ENCODE results near the gene HDLBP. TPM values are rescaled to one million over a fixed set of nuclear protein-coding genes. Genes with fewer than 3 reads are reported as not detected.

The HDLBP gene
- total RNA-seq, 6 donors from 2014 or later: 339 to 691 (median 487) TPM

DNA sequence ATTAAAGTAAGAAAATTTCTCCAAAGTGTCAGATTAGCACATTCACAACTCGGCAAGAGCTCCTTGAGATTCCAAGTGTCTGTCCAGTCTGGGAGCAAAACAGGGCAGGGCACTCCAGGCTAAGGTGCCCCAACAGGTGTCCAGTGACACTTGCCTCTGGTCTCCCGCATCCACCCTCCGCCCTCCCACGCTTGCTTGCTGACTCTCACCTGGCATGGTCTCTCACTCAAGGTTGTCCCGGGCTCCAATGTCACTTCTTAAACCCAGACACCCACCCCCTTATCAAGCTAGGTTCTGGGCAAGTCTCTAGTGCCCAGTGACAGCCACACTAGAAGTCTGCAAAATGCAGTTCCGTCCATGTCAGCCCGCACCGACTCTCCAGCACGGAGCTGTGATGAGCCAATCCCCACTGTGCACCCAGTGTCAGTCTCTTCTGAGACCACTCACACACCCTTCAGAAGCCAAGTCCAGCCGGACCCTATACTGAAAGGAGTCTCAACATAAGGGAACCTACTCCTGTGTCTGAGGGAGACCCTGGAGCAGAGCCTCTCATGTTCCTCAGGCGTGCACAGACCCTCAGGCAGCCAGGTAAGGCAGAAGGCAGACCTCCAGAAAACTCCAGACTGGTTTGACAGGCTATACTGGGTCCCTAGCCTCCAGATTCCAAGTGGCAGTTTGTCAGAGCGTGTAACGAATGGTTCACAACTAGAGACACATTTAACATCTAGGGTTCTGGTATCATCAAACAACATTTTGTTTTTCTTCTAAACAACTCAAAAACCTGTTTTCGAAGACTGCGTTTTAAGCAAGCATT, 45.6 kb downstream of the HDLBP start:
- Histone ChIP-seq H3K4me1 (peaks cover 26 to 46% (median 32%) of the 10 kb centered on the region in 4 donors), H3K27me3 (no peaks in the 10 kb centered on the region), H3K36me3 (peaks cover 5 to 38% (median 30%) of the 10 kb centered on the region in 4 donors), H3K9me3 (no peaks in the 10 kb centered on the region), H3K4me3 (peak overlapping the region in 1 of 4 donors; percentile 93), H3K27ac (peak overlapping the region in 1 of 4 donors; percentile 31)
- no peak for TF ChIP-seq POLR2AphosphoS5 (IDR thresholded peaks at IDR 0.05)
- TF ChIP-seq EP300 (IDR thresholded peaks at IDR 0.05): no peak
- TF ChIP-seq POLR2A (IDR thresholded peaks at IDR 0.05): no peak
- TF ChIP-seq CTCF (IDR thresholded peaks at IDR 0.05): no peak
- DNase-seq: peak in 1 of 2 donors; percentile 75
- peak in 1 of 2 donors; percentile 47 for ATAC-seq (ENCODE audit: low FRiP score in 2 of 2)
- 73% methylated on average over 15 of the region's 15 CpGs for WGBS, 2 donors

DNA sequence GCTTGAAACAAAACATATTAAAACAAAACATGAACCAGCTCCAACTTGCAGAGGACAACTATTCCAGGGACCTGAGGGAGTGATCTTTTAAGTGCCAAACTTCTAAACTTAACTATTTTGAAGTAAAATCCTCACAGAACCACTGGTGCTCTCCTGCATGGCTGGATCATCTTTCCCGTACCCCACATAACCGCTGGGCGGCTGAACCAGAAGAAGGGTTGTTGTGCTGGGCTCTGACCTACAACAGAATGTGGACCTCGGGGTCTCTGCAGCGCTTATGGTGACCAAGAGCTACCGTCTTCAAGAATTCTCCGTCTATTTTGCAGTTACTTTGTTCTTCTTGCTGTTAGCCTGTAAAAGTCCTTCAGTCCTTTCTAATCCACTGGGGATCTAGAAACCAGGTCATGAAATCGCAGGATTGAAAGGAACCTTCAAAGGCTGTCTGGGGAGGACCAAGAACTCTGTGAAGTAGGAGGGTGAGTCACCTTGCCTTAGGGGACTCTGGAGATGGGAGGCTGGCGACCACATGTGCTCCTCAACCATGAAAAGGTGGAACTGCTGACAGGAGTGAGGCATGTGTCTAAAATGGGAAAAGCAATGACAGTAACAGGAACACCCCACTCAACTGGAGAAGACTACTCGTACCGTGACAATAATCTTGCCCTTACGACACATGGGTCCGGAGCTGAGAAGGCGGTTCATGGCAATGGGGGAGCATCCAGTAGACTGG, 46.6 kb downstream of the HDLBP start:
- Histone ChIP-seq H3K36me3 (peaks cover 9 to 48% (median 39%) of the 10 kb centered on the region in 4 donors), H3K27ac (no peak overlapping the region), H3K27me3 (no peaks in the 10 kb centered on the region), H3K4me1 (peaks cover 24 to 41% (median 32%) of the 10 kb centered on the region in 4 donors), H3K9me3 (no peaks in the 10 kb centered on the region), H3K4me3 (no peak overlapping the region)
- TF ChIP-seq POLR2AphosphoS5 (IDR thresholded peaks at IDR 0.05): no peak
- no peak for TF ChIP-seq POLR2A (IDR thresholded peaks at IDR 0.05)
- TF ChIP-seq EP300 (IDR thresholded peaks at IDR 0.05): no peak
- TF ChIP-seq CTCF (IDR thresholded peaks at IDR 0.05): no peak
- ATAC-seq (ENCODE audit: low FRiP score in 2 of 2) (no peak), DNase-seq (no peak)
- 91 to 92% methylated on average over 14 of the region's 14 CpGs for whole genome bisulfite sequencing, 2 donors

- Histone ChIP-seq H3K4me1 (peaks cover 23 to 35% (median 31%) of the 10 kb centered on the region in 4 donors), H3K27ac (no peak overlapping the region), H3K4me3 (no peak overlapping the region), H3K36me3 (peaks cover 9 to 54% (median 45%) of the 10 kb centered on the region in 4 donors), H3K27me3 (no peaks in the 10 kb centered on the region), H3K9me3 (no peaks in the 10 kb centered on the region)
- ATAC-seq (ENCODE audit: low FRiP score in 2 of 2) (no peak), DNase-seq (no peak)
- 72 to 83% methylated on average over 7 of the region's 7 CpGs for WGBS, 2 donors
- TF ChIP-seq POLR2AphosphoS5 (IDR thresholded peaks at IDR 0.05) (no peak), CTCF (IDR thresholded peaks at IDR 0.05) (no peak), EP300 (IDR thresholded peaks at IDR 0.05) (no peak), POLR2A (IDR thresholded peaks at IDR 0.05) (no peak)
Observed at GRCh38 chr2:241268306-241268705, 47.2 kb downstream of the HDLBP start.

- DNase-seq (no peak), ATAC-seq (ENCODE audit: low FRiP score in 2 of 2) (no peak)
- Histone ChIP-seq H3K9me3 (no peaks in the 10 kb centered on the region), H3K4me1 (peaks cover 19 to 30% (median 28%) of the 10 kb centered on the region in 4 donors), H3K27me3 (no peaks in the 10 kb centered on the region), H3K27ac (no peak overlapping the region), H3K36me3 (peaks cover 14 to 63% (median 53%) of the 10 kb centered on the region in 4 donors), H3K4me3 (no peak overlapping the region)
- 85 to 86% methylated on average over 12 of the region's 12 CpGs for WGBS, 2 donors
- TF ChIP-seq POLR2A (IDR thresholded peaks at IDR 0.05) (no peak), EP300 (IDR thresholded peaks at IDR 0.05) (no peak), CTCF (IDR thresholded peaks at IDR 0.05) (no peak)
Observed at GRCh38 chr2:241267249-241268067, 48.0 kb downstream of the HDLBP start.

All from upper lobe of left lung (tissue), 6 donors.